H1 (cell line): ENCODE data around the gene AURKAIP1.

Experiments
- ATF2 ChIP-seq: IDR thresholded peaks from 2 replicates; pipeline ENCODE4 v1.6.1; 2012; ENCODE audit warnings: low read length, inconsistent platforms
- CTCF ChIP-seq, 3 experiments: IDR thresholded peaks; 1 replicate in 2 of 3; 2 replicates in 1 of 3; pipeline versions ENCODE4 v1.5.1 to v1.6.1; 2011; ENCODE audit warnings: low read length in 3 of 3, mild to moderate bottlenecking in 3 of 3, inconsistent platforms in 2 of 3, low read depth in 1 of 3, moderate library complexity in 1 of 3; ENCODE audit not compliant: insufficient read depth in 1 of 3; ENCODE audit errors: control extremely low read depth in 1 of 3
- POLR2A ChIP-seq, 2 experiments: IDR thresholded peaks; 1 replicate in 1 of 2; 2 replicates in 1 of 2; pipeline ENCODE4 v1.6.1; 2011; ENCODE audit warnings: low read depth in 2 of 2, low read length in 2 of 2, mild to moderate bottlenecking in 2 of 2; ENCODE audit errors: control extremely low read depth in 1 of 2
- RFX5 ChIP-seq: IDR thresholded peaks from 2 replicates; pipeline ENCODE4 v1.6.1; 2011; ENCODE audit warnings: low read depth, low read length, improper control_type of control experiment, borderline replicate concordance
- YY1 ChIP-seq: IDR thresholded peaks from 2 replicates; pipeline ENCODE4 v1.6.1; 2011; ENCODE audit warnings: low read depth, mild to moderate bottlenecking, low read length

GRCh38 chr1:1359664-1360468, 15.1 kb downstream of the AURKAIP1 start:
- TF ChIP-seq YY1 (no peak), CTCF (IDR thresholded peaks at IDR 0.05; ENCODE audit: control extremely low read depth in 1 of 3, insufficient read depth in 1 of 3, low read depth in 1 of 3, low read length in 3 of 3) (no peak), POLR2A (IDR thresholded peaks at IDR 0.05; ENCODE audit: control extremely low read depth in 1 of 2, low read depth in 2 of 2, low read length in 2 of 2) (no peak), ATF2 (no peak), RFX5 (no peak)
